NCI-H1694 treated with DMSO at 0.1 percent for 48 hours (cell line): ENCODE measurements around the gene SKI.
"Not testable (repeated sequence)": the region's sequence is repeated elsewhere in the genome, so short reads cannot be mapped to it uniquely, and the experiment has no call there.

ENCODE experiments used
- DNase-seq: peaks from one replicate; lab custom pipeline; 2025; lab: John Stamatoyannopoulos, UW

SKI gene

DNA sequence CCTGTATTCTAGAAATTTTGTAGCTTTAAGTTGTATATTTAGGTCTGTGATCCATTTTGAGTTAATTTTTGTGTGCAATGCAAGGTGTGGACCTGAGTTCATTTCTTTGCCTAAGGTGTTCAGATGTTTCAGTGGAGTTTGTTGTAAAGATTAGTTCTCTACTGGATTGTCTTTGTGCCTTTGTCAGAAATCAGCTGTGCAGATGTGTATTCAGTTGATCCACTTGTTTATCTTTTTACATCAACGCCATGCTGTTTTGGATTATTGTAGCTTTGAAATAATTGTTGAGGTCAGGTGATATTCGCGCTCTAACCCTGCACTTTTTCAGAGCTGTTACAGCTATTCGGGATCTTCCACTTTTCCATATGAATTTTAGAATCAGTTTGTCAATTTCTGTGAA is 32.8 kb downstream of the SKI start:
- DNase-seq, result no peak

DNA sequence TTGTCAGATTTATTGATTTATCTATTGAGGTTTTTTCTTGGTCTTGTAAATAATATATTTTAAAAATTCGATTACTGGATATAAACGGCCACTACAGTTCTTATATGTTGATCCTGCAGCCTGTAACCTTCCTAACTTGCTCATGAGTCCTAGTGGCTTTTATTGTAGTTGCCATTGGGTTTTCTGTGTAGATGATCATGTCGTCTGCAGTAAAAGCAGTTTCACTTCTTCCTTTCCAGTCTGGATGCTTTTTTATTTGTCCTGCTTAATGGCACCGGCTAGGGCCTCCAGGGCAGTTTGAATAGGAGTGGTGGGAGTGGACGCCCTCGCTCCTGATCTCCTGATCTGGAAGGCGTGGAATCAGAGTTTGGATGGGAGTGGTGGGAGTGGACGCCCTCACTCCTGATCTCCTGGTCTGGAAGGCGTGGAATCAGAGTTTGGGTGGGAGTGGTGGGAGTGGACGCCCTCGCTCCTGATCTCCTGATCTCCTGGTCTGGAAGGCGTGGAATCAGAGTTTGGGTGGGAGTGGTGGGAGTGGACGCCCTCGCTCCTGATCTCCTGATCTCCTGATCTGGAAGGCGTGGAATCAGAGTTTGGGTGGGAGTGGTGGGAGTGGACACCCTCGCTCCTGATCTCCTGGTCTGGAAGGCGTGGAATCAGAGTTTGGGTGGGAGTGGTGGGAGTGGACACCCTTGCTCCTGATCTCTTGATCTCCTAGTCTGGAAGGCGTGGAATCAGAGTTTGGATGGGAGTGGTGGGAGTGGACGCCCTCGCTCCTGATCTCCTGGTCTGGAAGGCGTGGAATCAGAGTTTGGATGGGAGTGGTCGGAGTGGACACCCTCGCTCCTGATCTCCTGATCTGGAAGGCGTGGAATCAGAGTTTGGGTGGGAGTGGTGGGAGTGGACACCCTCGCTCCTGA is 33.6 kb downstream of the SKI start:
- DNase-seq, result not testable (repeated sequence)

DNA sequence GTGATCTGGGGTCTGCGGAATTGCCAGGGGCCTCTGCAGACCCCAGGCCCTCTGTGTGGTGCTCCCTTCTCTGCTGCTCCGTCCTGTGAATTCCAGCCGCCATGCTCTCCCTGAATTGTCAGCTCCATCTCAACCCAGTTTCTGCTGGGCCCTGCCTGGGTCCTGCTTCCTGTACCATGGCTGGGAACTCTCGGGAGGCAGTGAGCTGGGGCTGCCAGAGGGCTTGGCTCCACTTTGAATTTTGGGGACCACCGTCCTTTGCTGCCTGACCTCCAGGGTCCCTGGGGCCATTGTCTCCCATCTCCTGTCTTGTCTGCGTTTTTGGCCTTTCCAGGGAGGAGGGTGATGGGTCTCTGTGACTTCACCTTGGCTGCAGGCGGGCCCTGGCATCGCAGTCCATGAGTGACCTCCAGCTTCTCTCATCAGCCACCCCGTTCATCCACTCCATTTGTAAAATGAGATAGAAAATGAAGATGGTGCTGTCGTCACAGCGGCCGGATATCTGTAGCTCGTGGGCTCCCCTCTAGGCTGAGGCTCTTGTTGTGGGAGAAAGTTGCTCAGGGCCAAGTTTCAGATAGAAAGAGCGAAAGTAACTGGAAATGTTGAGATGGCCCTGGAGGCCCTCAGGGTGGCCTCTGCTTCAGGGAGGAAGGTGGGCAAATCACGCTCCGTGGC is 38.3 kb downstream of the SKI start:
- no peak for DNase-seq

DNA sequence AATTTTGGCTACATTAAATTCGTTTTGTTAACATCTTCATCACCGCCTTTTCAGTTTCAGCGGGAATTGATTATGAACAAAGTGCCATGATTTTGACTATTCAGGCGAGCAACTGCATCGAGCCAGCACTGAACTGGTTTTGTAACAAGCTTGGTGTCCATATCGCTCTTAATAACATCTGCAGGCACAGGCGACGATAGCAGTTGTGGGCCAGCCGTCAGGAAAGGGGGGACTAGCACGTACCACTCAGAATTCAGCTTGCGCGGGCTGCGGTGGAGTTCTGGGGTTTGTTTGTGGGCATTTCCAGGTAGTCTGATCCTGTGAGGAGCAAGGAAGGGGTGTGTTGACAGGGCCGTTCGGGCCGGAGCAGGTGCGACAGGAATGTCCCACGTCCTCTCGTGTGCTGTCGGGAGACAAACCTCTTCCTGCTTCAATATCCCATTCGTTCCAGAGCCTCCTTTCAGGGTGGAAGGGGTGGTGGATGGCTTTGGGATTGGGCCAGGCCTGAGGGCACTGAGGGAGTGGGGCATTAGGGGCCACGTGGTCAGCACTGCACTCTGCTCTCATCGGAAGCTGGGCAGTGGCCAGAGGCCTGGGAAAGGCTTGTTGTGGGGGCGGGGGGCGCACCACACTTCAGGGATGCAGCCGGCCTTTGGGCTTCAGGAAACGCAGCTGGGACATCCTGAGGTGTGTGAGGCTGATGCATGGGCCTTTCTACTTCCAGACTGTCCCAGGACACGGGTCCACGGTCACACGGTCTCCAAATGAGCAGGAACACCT is 39.1 kb downstream of the SKI start:
- DNase-seq, result no peak

DNA sequence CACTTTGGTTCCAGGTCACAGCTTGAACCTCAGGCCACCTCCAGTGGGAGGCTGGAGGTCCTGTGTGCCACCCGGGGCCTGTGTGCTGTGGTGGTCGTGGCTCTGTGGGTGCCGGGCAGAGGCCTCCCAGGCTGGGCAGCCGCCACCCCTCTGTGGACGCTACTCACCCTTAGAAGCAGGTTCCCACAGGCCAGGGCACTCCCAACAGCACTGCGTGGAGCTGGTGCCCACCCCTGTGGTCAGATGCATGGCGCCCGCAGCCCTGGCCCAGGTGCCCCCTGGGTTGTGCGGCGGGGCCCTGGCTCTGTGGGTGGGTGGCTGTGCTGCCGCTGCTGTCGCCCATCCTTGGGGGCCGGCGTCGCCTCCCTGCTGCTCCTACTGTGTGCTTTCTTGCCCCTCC is 39.7 kb downstream of the SKI start:
- no peak for DNase-seq

DNA sequence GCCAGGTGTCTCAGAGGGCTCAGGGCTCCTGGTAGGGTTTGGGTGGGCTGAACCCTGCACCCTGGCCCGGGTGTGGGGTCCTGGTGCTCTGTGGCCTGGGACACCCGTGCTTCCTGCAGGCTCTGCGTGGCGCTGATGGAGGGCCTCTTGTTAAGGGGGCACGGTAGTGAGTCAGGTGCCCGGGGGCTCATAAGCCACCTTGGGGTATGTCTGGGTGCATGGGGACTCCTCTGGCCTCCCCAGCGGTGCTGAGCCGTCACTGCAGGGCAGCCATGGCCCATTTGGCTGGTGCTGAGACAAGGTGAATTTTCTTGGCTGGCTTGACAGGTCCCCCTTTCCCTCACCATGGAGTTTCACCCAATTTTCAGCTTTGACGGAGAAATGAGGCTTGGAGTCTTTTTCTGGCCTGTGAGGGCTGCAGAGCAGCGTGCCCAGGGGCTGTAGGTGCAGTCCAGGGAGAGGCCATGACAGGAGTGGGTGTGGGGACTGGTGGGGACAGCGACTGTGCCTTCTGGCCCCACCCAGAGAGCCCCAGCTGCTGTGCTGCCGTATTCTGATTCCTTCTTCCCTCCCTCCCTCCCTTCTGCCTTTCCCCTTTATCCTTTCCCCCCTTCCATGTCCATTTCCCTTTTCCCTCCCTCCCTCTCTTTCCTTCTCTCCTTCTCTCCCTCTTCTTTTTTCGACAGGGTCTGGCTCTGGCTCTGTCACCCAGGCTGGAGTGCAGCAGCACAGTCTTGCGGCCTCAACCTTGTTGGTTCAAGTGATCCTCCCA is 40.4 kb downstream of the SKI start:
- no peak for DNase-seq

DNA sequence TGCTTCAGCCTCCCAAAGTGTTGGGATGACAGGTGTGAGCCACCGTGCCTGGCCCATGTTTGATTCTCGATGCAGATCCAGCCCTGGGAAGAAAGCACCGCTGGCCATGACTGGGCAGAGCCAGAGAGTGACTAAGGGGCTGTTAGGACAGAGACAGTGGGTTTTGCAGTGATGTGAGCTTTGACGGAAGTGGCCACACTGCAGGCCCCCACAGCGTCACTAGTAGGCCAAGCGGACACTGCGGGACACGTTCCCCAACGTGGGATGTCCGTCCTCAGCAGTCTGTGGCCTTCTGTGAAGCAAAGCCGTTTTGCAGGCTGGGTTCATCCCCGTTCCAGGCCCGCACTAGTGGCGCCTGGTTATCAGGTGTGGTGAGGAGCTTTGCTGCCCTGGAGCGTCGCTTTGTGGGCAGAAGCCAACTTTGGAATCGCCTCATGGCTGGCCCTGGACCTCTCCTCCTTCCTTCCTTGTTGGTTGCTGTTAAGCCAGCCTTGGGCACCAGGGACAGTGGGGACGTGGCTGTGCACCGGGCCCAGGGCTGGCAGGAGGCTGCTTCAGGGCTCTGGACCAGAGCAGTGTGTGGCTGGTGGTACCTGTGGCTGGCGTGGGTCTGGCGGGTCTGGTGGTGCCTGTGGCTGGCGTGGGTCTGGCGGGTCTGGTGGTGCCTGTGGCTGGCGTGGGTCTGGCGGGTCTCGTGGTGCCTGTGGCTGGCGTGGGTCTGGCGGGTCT is 41.2 kb downstream of the SKI start:
- no peak for DNase-seq

DNA sequence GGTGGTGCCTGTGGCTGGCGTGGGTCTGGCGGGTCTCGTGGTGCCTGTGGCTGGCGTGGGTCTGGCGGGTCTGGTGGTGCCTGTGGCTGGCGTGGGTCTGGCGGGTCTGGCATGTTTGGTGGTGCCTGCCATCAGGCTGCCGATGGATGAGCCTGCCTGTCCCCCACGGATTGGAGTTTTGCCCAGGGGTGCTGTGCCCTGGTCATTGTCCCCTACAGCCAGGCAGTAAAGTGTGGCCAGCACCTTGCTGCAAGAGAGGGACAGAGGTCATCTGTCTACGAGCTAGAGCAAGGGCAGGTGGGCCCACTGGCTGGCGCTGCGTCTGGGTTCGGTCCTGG is 41.8 kb downstream of the SKI start:
- DNase-seq, result no peak

DNA sequence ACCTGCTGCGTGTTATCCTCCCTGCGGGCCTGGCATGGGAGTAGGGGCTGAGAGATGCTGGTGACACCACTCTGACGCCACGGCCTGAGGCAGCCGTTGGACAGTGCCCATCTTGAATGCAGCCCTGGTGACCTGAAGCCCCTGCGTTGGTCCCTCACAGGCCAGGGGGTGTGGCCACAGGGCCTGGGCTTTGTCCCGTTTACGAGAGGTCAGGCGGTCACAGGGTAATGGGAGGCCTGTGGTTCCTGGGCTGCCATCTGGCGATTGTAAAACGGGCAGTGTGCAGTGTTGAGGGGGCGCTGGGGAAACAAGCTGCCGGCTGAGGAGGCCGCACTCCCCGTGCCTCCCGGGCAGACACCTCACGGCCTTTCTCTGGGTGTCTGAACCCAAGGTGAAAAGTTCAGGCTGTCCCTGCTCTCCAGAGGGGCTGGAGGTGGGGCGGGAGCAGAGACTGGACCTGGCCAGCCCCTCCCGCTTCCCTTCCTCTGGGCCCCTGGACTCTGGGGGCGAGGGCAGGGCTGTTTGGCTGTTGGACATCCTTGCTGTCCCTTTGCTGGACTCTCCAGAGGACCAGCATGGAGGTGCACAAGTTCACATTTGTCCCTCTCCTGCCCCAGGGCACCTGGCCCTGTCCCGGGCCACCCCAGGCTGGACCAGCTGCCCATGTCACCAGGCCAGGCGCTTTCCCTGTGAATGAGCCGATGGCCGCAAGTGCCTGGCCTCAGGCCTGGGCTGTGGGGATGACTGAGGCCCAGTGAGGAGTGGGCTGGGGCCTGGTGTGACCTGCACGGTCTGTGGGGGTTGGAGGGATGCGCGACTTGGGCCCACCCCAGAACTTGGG is 42.4 kb downstream of the SKI start:
- no peak for DNase-seq

DNA sequence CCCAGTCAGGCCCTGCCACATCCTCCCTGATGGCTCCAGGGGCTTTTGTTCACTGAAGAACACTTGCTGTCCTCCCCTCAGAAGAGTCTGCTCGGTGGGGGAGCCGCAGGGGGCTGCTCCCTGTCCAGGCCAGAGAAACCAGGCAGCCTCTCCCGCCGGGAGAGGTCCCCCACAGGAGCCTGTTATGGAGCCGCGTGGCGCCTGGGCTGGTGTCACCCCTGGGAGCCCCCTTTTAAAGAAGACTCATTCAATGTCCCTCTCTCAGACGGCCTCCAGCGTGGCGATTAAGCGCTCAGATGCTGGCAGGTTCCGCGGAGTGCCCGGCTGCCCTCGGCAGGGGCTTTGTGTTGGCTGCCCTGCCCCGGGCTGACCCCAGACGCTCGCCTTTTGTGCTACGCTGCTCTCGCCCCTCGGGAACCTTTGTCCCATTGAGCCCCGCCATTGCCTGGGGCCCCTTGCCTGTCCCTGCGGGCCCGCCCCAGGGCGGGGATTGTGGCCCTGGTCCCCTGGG is 43.1 kb downstream of the SKI start:
- no peak for DNase-seq

DNA sequence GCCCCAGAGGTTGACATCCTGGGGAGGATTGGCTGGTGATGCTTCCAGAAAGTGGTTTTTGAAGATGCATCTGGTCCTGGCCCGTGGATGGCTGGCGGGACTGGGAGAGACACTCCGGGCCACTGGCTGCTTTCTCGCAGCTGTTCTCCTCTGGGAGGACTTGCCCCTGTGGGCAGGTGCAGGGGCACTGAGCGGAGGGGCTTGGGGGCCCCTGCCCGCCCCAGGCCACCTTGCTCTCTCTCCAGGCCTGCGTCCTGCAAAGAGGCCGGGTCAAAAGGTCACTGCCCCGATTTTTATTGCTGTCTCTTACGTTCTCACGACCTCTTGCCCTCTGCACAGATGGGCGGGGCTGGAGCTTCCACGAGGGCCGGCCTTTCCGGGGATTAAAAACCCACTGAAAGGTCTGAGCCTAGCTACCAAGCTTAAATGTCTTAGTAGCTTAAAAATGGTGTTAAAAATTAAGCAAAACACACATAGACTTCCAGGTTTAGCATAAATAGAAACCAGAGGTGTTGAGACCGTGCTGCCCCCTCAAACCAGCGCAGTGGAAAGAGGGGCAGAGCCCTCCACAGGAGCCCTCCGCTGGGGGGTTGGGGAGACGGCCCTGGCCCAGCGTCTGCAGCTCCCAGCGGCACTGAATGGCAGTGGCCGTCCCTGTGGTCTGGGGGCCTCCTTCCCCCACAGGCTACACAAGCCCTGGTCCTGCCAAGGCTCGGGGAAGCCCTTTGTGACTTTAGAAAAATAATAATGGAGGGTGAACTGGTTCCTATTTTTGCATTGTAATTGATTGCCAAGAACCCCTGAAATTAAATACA is 43.9 kb downstream of the SKI start:
- no peak for DNase-seq

DNA sequence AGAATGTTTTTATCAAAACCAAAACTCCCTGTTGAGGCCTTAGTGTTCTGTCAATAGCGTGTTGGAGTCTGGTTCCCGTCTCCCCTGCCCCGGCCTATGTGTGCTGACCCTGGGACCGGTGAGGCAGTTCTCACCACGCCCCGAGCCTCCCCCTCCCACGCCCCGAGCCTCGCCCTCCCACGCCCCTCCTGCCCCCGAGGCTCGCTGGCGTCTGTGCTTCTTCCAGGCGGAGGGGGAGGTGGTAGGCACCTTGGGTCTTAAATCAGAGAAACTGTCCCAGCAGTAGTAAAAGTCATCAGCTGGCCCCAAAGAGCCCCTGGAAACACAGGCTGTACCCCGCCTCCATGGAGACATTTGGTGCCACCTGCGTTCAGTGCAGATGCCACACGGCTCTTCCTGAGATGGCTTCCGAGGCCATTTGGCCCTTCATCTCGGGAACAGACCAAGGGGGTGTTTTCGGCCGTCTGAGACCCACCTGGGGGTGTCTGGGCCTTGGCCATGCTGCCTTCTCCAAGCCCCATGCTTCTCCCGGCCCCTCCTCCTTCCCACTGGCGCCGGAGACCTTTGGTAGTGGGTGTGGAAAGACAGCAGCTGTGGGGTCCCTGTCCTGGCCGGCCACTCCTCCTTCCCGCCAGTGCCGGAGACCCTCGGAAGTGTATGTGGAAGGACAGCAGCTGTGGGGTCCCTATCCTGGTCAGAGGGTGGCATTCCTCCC is 44.7 kb downstream of the SKI start:
- no peak for DNase-seq

DNA sequence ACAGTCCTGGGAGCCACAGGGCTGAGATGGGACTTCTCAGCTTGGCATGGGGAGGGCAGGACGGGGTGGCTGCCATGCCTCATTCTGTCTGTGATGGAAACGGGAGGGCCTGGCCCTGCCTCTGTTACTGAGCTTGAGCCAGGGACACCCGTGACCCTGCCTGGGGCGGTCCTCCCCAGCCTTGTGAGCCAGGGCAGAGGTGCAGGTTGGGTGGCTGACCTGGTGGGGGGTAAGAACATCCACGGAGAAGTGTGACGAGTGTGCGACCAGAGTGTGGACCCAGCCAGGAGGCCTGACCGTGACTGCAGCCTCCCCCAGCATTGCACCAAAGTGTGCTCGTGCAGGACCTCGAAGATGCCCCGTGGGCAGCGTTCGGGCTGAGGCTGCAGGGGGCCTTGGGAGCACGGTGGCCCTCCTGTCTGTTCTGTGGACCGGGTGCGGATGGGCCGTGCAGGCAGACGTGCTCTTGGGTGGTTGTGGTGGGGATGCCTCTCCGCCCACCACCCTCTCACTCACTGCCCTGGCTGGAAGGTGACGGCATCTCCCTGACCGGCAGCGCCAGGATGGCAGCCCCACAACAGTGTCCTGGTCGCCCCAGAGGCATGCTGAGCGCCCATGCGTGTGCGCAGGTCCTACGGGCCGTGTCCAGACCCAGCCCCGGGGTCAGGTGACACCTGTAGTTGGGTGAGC is 45.4 kb downstream of the SKI start:
- DNase-seq, result no peak

DNA sequence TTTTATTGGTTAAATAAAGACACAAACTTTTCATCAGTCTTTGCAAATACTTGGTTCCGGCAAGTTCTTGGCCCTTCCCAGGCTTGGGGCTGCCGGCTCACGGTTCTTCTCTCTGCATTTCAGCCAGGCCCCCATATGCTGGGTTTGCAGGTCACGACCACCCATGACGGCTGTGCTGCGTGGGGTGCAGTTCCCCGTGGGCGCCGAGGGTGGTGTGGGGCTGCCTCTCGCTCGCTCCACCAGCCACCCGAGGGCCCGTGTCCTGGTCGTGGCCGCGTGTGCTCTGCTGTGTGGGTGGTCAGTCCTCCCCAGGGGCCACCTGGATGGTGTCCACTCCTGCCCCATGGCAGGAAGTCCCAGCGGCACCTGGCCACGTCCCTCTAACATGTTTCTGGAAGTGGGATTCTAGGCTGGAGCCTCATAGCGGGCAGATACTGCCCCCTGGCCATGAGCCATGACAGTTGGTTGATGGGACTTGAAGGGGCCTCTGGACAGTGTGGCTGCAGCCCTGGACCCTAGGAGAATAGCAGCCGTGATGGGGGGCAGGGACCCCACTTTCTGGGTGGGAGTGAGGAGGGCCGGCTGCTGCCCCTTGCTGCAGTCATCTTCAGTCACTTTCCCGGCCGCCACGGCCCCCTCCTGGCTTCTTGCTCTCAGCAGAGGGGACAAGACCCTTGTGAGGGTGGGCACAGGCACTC is 46.3 kb downstream of the SKI start:
- no peak for DNase-seq

DNA sequence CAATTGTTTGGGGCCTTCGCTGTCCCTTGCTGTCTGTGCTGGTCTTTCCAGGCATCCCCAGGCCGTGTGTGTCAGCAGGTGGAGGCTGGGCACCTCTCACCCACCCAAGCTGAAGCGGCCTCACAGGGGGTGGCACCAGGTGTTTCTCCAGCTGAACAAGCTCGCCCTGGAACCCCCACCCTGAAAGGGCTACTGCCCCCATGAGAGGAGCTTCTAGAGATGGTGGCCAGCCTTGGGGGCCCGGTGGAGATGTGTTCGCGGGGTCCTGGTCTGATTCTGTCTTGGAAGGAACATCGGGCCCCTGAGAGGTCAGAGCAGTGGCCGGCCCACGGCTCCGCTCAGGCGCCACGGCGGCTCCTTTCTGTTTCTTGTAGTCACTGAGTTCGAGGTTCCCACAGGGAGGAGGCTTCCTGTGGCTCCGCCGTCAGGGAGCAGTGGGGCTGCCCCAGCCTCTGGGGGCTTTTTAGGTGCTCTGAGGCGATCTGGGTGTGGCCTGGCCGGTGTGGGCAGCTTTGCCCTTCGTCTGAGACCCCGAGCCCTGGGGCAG is 46.9 kb downstream of the SKI start:
- no peak for DNase-seq

DNA sequence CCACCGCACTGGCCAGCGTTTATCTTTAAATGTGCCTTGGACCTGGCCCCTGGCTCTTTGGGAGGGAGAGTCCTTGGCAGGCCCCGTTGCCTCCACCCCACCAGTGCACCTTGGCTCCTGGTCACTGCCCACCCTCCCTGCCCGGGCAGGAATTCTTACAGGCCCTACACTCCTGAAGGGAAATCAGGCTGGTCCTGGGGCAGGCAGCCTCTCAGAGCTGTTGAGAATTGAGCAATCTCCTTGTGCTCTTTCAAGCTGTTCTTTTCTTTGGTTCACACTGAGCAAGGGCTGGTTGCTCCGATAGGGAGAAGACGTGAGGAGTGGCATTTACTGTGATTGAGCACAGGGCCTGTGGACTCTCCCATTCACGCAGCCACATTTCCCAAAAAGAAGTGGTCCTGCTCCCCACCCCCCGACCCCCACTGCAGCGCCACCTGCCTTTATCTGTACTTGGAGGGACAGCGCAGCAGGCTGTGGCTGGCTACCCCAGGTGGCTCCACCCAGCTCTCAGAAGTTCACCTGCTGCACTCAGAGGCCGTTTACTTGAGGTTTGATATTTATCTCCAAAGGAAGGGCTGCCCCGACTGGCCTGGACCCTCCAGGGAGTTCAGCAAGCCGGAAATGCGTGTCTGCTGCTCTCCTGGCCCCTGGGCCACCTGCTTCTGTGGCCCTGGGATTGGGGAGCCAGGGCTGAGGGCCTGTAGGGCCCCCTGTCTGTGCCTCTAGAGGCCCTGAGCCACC is 47.8 kb downstream of the SKI start:
- DNase-seq, result no peak
